HG02840 (cell line): ENCODE measurements around the gene NSMCE3.

ENCODE experiments used
- ATAC-seq: cut with Tn5 transposase; IDR thresholded peaks from one replicate; pipeline ENCODE4 v1.9.1; 2021; ENCODE audit warnings: mild to moderate bottlenecking, moderate library complexity, moderate number of reproducible peaks; ENCODE audit not compliant: unreplicated experiment, low FRiP score

The NSMCE3 gene

GRCh38 chr15:29269485-29270168 is at the start of gene NSMCE3:
Gene NSMCE3, minus strand, starts transcription at chr15:29269822. Its CDS starts 117 bp downstream, at chr15:29269705.
- peak; percentile 86 for ATAC-seq

- ATAC-seq: no peak
Observed at GRCh38 chr15:29316422-29316821, 46.8 kb upstream of the NSMCE3 start.

- no peak for ATAC-seq
Observed at GRCh38 chr15:29312387-29312786, 42.8 kb upstream of the NSMCE3 start.

- no peak for ATAC-seq
Observed at GRCh38 chr15:29311696-29312095, 42.1 kb upstream of the NSMCE3 start.

GRCh38 chr15:29309139-29309538 is 39.5 kb upstream of the NSMCE3 start:
- no peak for ATAC-seq

GRCh38 chr15:29308299-29308698 is 38.7 kb upstream of the NSMCE3 start:
- ATAC-seq: no peak

GRCh38 chr15:29305556-29305955 is 35.9 kb upstream of the NSMCE3 start:
- no peak for ATAC-seq

GRCh38 chr15:29302871-29303270 is 33.2 kb upstream of the NSMCE3 start:
- no peak for ATAC-seq

- ATAC-seq: no peak
Observed at GRCh38 chr15:29299784-29300183, 30.2 kb upstream of the NSMCE3 start.

- no peak for ATAC-seq
Observed at GRCh38 chr15:29299331-29299730, 29.7 kb upstream of the NSMCE3 start.

- ATAC-seq: no peak
Observed at GRCh38 chr15:29294732-29295325, 25.2 kb upstream of the NSMCE3 start.

GRCh38 chr15:29291067-29291845 is 21.6 kb upstream of the NSMCE3 start:
- no peak for ATAC-seq

GRCh38 chr15:29289173-29289572 is 19.6 kb upstream of the NSMCE3 start:
- no peak for ATAC-seq

- ATAC-seq: no peak
Observed at GRCh38 chr15:29285386-29285785, 15.8 kb upstream of the NSMCE3 start.

GRCh38 chr15:29283381-29283780 is 13.8 kb upstream of the NSMCE3 start:
- ATAC-seq: no peak

- no peak for ATAC-seq
Observed at GRCh38 chr15:29280514-29280913, 10.9 kb upstream of the NSMCE3 start.

- no peak for ATAC-seq
Observed at GRCh38 chr15:29278436-29279105, 8.9 kb upstream of the NSMCE3 start.

- no peak for ATAC-seq
Observed at GRCh38 chr15:29276366-29276765, 6.7 kb upstream of the NSMCE3 start.

GRCh38 chr15:29275855-29276254 is 6.2 kb upstream of the NSMCE3 start:
- ATAC-seq: no peak

- no peak for ATAC-seq
Observed at GRCh38 chr15:29274946-29275345, 5.3 kb upstream of the NSMCE3 start.

- ATAC-seq: no peak
Observed at GRCh38 chr15:29272219-29272618, 2.6 kb upstream of the NSMCE3 start.
